Astrocyte (in vitro differentiated cells and primary cell): Measurements from ENCODE around the gene DHH.

Experiments used
- CTCF ChIP-seq: IDR thresholded peaks from 2 replicates; pipeline ENCODE4 v1.5.1; 2011; ENCODE audit warnings: low read depth, mild to moderate bottlenecking, inconsistent platforms, low read length, moderate library complexity; ENCODE audit not compliant: insufficient read depth
- EZH2 ChIP-seq: IDR thresholded peaks from 2 replicates; pipeline ENCODE4 v1.6.1; 2012; ENCODE audit warnings: mild to moderate bottlenecking, low read length, inconsistent platforms; ENCODE audit not compliant: insufficient read depth

GRCh38 chr12:49091836-49092085, 2.8 kb downstream of the DHH start:
- TF ChIP-seq CTCF (no peak), EZH2 (no peak)
